NCI-H82 treated with DMSO at 0.1 percent for 48 hours (cell line): ENCODE measurements around the gene CALML4.
"Not testable (repeated sequence)": the region's sequence is repeated elsewhere in the genome, so short reads cannot be mapped to it uniquely, and the experiment has no call there.

Experiments used
- DNase-seq: peaks from one replicate; lab custom pipeline; 2025; ENCODE audit not compliant: unreplicated experiment; lab: John Stamatoyannopoulos, UW

Gene CALML4

DNA sequence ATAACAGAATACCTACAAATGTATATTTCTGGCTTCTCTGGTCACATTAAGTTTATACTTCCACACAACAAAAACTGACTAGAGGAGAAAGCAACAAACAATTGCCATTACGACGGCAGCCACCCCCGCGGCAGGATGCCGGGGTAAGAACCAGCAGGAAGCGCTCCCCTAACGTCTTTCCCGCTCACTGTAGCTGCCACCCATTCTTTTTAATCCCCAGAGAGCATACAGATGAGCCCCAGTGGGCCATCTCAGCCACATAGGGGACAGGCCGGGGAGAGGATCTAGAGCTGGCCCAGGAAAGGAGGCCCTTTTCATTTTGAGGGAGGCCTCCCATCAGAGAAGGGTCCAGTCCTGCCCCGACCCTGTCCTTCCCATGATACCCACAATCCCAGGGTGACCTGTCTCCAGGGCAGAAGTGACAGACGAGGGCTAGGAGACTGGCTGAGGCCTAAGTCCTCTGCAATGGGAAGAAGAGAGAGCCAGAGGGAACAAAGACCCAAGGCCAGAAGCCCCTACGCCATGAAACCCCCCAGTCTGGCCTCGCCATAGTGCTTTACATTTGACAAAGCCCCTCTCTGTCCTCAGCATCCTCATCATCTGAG is 3.6 kb upstream of the CALML4 start:
- no peak for DNase-seq

DNA sequence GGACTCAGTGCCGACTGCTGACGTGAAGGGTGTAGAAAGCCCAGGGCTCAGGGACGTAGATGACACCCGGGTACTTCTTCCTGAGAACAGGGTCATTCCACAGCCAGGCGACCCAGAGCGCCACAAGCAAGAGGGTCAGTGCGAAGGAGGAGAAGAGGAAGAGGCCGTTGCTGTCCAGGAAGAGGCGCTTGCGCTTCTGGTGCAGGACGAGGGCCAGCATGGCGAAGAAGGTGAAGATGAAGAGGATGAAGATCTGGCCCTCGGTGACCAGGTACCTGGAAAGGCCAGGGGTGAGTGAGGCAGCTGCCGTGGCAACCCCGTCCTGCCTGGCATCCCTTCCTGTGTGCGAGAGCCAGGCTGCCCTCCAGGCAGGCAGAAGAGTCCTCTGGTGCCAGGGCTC is 3.0 kb upstream of the CALML4 start:
- no peak for DNase-seq

DNA sequence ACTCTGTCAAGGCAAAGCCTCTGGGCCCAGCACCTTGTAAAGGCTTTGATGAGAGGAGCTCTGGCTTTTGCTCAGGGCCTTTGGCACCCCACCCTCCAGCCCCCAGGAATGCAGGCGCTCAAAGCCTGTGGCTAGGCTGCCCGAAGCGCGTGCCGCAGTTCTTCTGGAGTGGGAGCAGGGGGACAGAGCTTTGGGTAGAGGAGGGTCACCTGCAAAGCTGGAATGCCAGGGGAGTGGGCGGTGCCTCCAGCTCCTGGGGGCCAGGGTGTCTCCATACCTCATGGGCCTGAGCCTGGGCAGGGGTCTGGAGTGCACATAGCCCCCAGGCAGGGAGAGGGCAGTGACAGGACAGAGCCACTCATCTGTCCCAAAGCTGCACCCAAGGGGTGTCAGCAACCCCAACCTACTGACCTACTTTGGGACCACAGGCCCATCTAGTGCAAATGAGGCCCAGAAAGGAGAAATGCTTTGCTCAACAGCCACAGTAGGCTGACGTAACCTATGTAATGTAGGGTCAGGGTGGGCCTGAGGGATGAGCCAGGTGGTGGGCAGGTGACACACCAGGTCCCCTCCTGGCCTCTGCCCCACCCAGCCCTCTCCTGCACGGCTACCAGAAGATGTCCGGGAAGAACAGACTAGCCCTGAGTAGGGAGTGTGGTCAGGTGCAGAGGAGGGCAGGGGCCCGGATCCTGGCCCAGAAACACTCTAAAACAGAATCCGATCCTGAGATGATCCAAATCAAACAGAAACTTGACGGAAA is 2.2 kb upstream of the CALML4 start:
- no peak for DNase-seq

DNA sequence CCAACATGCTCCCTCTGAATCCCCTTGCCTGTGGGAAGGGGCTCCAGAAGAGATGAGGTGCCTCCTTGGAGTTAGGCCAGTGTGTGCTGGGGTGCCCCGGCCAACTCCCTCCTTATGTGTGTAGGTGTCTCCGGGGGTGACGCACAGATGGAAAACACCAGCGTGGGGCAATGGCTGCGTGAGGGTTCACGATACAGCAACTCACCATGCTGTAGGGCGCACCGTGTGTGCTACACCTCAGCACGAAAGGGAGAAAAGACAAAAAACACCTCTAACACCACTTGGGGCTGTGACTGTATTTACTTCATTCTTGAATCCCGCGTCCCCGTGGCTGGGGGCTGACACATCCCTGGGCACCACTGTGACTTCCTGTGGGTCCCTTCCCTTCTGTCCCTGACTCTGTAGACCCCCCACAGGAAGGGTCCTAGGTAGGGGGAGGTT is 1.6 kb upstream of the CALML4 start:
- DNase-seq: no peak

DNA sequence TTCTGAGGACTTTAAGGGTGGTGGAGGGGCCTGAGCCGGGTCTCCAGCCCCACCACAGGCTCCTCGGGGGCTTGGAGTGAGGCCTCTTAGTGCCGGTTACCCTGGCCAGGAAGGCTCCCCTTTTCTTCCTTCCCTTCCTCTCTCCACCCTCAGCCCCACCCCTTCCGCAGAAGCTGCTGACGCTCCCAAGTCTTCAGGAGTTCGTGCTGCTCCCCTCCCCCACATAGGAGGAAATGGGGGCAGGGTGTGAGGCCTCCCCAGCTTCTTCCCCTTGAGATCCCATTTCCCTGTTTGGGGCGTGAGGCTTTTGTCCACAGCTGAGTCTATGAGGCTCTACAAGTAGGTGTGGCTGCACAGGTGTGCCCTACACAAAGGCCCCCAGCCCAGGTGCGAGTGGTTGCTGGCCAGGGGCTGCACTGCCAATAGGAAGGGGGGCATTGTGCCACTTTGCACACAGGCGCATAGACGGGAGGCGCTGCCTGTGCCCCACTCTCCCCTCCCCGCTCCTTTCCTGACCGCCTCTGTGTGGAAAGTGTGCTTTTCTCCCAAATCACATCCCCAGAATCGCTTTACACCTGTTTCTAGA is 915 bp upstream of the CALML4 start:
- DNase-seq: no peak

DNA sequence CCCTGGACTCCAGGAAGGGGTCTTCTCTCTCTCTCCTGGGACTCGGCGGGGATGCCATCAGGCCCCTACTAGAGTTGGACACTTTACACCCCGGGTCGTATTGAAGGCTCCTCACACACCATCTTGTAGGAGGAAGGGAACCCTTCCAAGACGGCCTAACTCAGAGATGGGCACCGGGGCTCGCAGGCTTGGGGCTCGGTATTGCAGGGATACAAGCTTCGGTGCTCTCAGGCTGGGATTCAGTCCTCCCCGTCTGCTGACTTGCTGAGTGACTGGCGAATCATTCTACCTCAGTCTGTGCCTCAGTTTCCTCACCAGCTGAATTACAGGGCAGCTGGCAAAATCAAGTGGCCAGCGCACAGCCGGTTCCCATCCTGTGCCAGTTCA is 419 bp upstream of the CALML4 start:
- no peak for DNase-seq

DNA sequence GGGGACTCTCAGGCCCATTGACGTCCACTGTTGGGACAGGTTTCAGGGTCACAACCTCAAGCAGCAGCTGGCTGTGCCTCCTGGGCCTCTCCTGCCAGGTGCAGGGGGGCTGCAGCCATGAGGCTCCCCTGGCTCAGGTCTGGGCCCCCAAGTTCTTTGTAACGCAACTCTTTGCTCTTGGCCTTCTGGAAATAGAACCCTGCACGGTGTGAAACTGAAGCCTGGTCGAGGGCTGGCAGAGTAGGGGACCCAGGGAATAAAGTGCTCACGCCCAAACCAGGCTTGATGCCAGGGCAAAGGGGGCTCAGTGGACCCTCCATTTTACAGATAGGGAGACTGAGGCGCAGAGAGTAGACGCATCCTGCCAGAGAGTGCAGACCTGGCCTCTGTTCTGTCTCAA is 771 bp downstream of the CALML4 start:
- no peak for DNase-seq

DNA sequence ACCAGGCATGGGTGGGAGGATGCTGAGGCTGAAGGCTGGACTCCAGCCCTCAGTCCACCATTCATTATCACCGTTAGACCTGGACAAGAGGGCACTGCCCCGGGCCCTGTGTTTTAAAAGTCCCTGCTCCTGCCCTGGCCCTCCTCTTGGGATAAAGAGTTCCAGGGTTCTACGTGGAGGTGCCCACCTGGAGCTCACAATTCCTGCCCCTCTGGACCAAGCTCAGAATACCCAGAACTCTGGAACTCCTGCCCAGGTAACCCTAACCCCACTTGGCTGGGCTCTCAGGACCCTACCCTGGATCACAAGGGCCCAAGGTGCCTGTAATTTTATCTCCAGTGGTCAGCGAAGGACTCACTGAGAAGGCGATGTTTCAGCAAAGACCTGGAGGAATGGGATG is 1.2 kb downstream of the CALML4 start:
- DNase-seq: no peak

DNA sequence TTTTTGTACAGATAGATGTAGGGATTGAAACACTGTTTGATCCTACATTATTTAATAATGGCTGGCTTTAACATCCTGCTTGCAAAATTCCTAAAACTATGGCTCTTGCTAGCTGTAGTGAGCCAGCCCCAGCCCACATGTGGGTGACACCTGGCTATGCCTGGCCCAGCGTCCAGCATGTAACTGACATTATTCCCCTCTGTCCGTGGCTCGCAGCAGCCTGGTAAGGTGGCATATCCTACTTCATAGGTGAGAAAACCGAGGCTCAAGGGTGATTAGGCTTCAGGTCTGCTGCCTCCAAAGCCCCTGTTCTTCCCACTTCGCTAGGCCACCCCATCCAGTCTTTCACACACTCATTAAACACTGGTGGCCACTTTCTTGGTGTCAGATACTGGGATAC is 1.6 kb downstream of the CALML4 start:
- DNase-seq: no peak

DNA sequence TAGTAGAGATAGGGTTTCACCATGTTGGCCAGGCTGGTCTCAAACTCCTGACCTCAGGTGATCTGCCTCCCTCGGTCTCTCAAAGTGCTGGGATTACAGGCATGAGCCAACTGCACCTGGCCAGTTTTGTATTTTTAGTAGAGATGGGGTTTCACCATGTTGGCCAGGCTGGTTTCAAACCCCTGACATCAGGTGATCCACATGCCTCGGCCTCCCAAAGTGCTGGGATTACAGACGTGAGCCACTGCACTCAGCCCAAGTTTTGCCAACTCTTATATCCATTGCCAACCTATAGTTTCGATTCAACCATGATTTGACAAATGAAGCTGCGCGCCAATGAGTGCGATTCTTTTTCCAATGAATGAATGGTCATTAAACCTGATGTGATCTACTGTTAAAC is 2.1 kb downstream of the CALML4 start:
- not testable (repeated sequence) for DNase-seq

DNA sequence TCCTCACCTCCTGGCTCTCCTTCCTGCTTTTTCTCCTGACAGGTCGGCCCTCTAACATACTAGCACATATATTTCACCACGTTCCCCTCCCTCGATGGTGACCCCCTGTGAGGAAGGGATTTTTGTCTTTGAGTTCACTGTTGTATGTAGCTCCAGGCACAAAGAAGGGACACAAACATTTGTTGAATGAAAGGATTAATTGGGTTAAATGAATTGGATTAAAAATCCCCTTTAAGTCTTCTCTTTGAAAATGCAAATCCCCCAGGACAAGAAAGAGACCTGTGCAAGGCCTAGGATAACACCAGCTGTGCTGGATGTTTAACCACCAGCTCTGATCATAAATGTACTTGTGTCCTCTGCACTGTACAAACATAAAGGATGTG is 3.3 kb downstream of the CALML4 start:
- DNase-seq: peak; percentile 86

DNA sequence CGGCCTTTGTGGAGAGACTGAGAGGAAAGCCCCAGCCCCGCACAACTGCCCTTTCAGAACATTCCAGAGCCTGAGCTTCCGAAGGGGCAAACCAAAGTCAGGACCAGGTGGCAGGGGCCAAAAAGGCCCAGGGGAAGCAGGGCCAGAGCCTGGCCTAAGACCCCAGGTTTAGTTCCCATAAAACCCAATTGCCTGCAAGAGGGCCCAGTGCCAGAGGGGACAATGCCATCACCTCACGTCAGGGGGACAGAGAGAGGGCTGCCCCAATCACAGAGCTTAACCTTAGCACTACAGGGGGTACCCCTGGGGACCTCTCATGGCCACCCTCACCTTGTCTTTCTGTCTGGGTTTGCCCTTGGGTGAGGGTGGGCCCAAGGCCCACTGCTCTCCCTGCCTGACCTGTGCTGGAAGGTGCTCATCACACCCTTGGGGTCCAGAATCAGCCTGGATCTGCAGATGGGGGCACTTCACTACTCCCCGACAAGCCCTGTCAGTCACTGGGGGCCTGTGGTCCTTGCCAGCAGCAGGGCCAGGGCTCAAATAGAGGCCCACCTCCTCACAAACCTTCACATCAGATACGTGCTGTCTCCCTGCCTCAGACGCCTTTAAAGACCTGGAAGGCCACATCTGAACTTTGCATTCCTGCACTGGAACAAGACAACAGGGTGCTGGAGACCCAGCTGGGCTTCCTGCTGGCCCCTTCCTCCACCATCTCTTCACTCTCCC is 3.8 kb downstream of the CALML4 start:
- no peak for DNase-seq

DNA sequence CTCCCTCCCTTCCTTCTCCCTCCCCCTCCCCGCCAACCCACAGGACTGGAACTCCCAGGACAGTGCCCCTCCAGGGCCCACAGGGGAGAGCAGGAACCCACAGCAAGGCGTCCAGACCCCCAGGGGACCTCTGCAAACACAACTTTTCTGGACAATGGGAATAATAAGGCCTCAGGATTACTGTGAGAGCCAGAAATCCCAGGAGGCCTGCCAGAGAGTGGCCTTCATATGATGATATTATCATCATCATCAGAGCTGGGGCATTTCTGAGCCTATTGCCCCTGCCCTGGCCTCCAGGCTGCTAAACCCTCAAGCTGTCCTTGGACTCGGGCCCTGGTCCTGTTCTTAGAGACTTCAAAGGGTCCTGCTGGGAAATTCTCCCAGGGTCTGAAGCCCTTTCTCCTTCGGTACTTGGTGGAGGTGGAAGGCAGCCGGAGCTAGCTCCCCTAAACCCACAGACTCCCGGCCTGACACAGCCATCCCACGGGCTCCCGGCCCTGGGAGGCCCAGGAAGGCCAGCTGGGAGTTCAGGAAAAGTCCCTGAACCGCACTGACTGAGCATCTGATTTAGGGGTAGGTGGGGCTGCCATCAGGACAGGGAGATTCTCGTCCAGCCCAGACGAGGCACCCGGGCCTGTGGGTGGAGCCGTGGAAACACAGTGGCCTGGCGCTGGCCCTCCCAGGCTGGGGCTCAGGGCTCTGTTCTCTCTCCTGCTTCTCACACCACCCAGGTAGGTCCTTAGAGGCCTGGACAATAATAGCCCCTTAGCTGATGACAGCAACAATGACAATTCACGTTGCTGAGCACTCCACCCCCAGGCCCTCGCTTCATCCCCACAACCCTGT is 4.9 kb downstream of the CALML4 start:
- DNase-seq: no peak

DNA sequence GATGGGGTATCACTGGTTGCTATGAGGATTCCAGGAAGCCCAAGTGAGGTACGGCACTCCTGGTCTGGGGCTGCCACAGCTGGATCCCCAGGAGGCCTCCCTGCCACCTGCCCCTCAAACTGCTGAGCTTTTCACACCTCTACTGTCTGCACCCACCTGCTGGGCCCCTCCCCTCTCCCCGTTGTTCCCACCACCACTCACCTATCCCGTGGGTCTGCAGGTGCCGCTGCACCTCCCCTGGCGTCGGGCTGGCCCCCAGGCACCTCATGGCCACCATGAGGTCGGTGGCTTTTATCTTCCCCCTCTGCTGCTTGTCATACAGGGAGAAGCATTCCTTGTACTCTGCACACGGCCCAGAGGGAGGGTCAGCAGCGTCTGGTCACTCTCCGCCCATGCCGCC is 5.8 kb downstream of the CALML4 start:
- no peak for DNase-seq

DNA sequence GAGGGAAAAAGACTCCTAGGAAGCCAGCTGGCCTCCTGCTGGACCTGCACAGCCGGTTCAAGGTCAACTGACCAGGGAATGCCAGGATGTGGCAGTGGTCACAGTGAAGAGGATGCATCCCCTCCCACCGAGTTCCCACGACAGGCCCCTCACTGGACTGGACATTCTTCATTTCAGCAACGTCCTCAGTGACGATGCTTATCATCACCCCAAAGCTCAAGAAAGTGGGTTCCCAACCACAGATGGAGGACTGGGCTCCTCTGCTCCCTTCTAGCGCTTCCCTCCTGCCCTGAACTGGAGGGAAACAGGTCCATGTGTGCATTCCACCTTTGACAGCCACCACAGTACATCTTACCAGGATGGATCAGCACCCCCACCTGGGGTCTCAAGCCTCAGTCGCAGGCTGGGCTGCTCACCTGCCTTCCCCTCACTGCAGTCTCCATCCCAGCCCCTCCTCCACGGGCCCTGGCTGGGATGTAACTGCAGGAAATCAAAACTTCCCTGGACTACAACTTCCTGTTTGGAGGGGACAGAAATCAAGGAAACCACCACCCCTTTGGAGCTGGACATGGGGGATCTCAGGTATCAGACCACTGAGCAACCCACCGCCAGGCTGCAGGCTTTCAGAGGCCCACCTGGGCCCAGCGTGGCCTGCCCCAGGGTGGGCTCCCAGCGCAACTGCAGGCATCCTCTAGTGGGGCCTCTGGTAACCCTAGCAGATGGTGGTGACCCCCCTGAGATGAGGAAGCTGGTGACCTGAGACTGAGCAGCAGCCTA is 7.3 kb downstream of the CALML4 start:
- DNase-seq: no peak

DNA sequence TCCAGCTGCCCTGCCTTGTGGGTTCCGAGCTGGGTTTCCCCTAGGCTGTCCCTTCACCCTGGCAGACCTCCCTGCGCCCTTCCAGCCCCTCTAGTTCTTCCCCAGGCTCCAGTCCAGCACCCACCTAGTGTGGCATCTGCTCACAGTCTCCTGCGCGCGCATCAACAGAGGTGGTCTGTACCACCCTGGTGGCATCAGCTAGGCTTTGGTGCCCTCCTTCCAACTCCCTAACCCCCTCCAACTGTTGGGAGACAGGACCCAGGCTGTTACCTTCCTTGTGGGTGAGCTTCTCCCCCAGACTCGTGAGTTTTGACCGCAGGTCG is 8.0 kb downstream of the CALML4 start:
- DNase-seq: no peak

DNA sequence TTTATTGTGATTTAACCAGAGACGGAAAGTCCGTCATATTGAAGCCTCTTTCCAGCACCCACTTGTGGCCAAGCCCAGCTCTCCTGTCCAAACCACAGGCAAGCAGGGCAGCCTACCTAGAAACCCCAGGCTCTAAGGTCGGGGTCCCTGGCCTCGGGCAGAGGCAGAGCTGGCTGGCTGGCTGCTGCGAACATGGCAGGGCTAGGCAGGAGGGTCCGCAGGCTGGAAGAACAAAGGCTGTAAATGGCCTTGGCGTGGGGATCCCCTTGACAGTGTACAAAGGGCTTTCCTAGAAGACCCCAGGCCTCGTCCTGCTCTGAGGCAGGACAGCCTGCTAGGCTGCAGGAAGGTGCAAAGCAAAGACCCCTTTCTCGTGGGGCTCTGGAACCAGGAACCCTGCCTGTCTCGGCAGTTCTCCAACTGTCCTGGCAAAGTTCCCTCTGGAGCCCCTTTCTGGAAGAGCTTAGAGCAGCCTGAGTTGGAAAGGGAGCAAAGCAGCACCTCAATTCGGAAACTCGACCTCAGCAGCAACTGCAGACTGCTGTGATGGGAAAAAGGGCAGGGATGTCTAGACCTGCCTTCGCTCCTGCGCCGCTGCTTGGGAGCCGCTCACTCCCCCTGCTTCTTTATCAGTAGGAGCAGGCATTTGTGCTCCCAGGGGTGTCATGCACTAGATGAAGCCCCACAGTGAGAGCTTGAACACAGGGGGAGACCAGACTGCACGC is 8.5 kb downstream of the CALML4 start:
- no peak for DNase-seq

DNA sequence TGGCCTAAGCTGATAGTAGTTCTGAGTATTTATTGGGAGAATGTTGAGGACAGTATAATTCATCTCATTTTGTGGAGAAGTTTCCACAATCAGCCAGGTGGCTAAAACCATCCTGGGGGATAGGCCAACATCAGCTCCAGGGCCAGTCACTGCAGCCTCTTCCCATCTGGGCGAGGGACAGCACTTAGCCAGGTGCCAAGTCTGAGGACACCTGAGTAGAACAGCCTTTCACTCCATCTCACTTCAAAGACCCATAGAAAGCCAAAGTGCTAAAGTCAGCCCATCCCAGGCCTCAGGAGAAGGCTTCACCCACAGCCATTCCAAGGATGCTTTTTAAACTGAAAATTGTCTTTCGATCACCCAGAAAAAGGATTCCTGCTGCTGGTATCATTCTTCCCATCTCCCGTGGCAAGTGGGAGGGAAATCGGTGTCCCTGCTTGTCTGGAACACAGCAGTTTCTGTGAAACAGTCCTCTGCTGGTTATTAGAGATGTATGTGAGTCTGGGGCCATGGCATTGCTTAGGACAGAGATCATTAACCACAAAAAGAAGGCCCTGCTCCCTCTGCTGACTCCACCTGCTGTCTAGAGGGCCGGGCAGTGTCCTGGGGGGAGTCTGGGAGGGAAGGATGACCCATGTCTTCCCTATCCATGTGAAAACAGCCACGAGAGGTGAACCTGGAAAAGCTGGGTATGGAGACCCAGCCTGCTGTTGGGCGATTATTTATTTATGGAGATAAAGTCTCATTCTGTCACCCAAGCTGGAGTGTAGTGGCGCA is 9.6 kb downstream of the CALML4 start:
- no peak for DNase-seq
